Memory B cell (primary cell): ENCODE results near the gene CATSPERB.
"Not testable (repeated sequence)": the region's sequence is repeated elsewhere in the genome, so short reads cannot be mapped to it uniquely, and the experiment has no call there.

ENCODE experiments used
- ATAC-seq: fragments of 150-1000 bp; cut with Tn5 transposase; 2 replicates; pipeline ENCODE4 v1.10.0; 2021; ENCODE audit warnings: low read depth, mild to moderate bottlenecking, moderate library complexity
- DNase-seq, 2 donors: peaks; one replicate each; pipeline ENCODE4 v3.0.0; 2022; ENCODE audit warnings: low spot score in 2 of 2
- H3K27ac Mint-ChIP-seq: one replicate; pipeline ENCODE4 v1.8.0; 2022; ENCODE audit warnings: mild to moderate bottlenecking, moderate library complexity, mixed read lengths
- H3K27me3 Mint-ChIP-seq: one replicate; pipeline ENCODE4 v1.8.0; 2022; ENCODE audit warnings: mixed read lengths
- H3K36me3 Mint-ChIP-seq: one replicate; pipeline ENCODE4 v1.8.0; 2022; ENCODE audit warnings: mild to moderate bottlenecking, mixed read lengths
- H3K4me1 Mint-ChIP-seq: one replicate; pipeline ENCODE4 v1.8.0; 2022; ENCODE audit warnings: mixed read lengths
- H3K4me3 Mint-ChIP-seq: one replicate; pipeline ENCODE4 v1.8.0; 2022; ENCODE audit warnings: mild to moderate bottlenecking, moderate library complexity, mixed read lengths
- H3K9me3 Mint-ChIP-seq: one replicate; pipeline ENCODE4 v1.8.0; 2022; ENCODE audit warnings: mixed read lengths

CATSPERB gene

GRCh38 chr14:91716999-91717398 is 14.9 kb downstream of the CATSPERB start:
- no peak overlapping the region for H3K27ac Mint-ChIP-seq
- no peaks in the 10 kb centered on the region for H3K9me3 Mint-ChIP-seq
- H3K36me3 Mint-ChIP-seq = no peaks in the 10 kb centered on the region
- DNase-seq (no peak), ATAC-seq (no peak)
- no peaks in the 10 kb centered on the region for H3K4me1 Mint-ChIP-seq
- H3K27me3 Mint-ChIP-seq = peaks cover 4% of the 10 kb centered on the region
- H3K4me3 Mint-ChIP-seq = no peak overlapping the region

- H3K27ac Mint-ChIP-seq = no peak overlapping the region
- H3K9me3 Mint-ChIP-seq = no peaks in the 10 kb centered on the region
- DNase-seq (no peak), ATAC-seq (no peak)
- no peak overlapping the region for H3K4me3 Mint-ChIP-seq
- no peaks in the 10 kb centered on the region for H3K36me3 Mint-ChIP-seq
- H3K27me3 Mint-ChIP-seq = peaks cover 5% of the 10 kb centered on the region
- H3K4me1 Mint-ChIP-seq = no peaks in the 10 kb centered on the region
Measured at GRCh38 chr14:91714805-91715204, 17.1 kb downstream of the CATSPERB start.

DNA sequence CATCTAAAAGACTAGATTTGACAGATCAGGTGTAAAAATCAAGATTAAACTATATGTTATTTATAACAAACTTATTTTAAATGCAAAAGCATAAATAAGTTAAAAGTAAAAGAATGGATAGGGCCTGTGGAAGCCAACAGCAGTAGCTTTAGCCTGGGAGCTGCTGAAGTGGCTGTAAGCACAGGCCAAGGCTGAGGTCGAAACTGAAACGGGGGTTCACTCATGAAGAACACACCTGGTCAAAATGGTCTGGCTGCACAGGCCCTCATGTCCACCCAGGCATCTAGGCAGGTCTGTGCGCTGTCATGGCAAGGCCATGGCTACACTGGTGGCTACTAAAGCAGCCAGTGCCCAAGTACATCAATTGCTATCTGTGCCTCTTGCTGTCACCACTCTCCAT is 23.1 kb downstream of the CATSPERB start:
- ATAC-seq (no peak), DNase-seq (no peak)
- Mint-ChIP-seq H3K36me3 (no peaks in the 10 kb centered on the region), H3K9me3 (no peaks in the 10 kb centered on the region), H3K4me3 (no peak overlapping the region), H3K27me3 (peaks cover 4% of the 10 kb centered on the region), H3K27ac (no peak overlapping the region), H3K4me1 (peaks cover 2% of the 10 kb centered on the region)

DNA sequence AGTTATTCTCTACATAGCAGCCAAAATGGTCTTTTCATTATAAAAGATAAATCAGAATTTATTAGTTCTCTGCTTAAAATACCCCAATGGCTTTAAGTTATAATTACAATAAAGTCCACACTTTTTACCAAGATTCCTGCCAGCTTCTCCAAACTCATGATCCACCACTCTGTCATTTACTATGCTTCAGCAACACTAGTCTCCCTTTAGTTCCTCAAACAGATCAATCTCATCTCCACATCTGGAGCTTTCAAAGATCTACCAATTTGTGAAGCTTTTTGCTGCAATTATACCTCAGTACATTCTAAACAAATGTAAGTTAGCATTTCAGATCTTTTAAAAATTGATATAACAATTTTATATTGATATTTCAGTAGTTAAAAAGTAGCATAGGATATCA is 24.9 kb downstream of the CATSPERB start:
- H3K4me1 Mint-ChIP-seq = peaks cover 2% of the 10 kb centered on the region
- no peaks in the 10 kb centered on the region for H3K9me3 Mint-ChIP-seq
- H3K36me3 Mint-ChIP-seq = no peaks in the 10 kb centered on the region
- H3K4me3 Mint-ChIP-seq = no peak overlapping the region
- H3K27ac Mint-ChIP-seq = no peak overlapping the region
- DNase-seq (no peak), ATAC-seq (no peak)
- peaks cover 5% of the 10 kb centered on the region for H3K27me3 Mint-ChIP-seq

DNA sequence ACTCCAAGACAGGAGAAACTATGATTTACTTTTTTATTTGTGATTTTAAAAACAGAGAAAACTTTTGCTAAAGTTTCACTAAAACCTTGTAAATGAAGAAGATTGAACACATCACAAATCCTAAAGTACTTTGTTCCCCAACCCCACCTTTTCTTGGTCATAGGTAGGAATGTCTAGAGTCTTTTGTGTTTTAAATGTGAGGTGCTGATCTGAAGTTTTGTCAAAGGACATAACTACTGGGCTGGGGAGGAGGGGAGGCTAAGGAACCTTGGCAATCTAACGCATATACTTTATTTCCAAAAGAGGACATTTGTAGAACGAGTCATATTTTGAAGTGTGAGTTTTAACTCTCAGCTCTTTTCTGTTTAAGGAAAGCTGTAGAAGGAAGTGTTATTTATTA is 37.2 kb downstream of the CATSPERB start:
- peaks cover 15% of the 10 kb centered on the region for H3K9me3 Mint-ChIP-seq
- ATAC-seq (no peak), DNase-seq (no peak)
- peaks cover 11% of the 10 kb centered on the region for H3K27me3 Mint-ChIP-seq
- peaks cover 6% of the 10 kb centered on the region for H3K36me3 Mint-ChIP-seq
- no peaks in the 10 kb centered on the region for H3K4me1 Mint-ChIP-seq
- H3K4me3 Mint-ChIP-seq = no peak overlapping the region
- no peak overlapping the region for H3K27ac Mint-ChIP-seq

- Mint-ChIP-seq H3K9me3 (peaks cover 15% of the 10 kb centered on the region), H3K36me3 (peaks cover 6% of the 10 kb centered on the region), H3K27me3 (peaks cover 11% of the 10 kb centered on the region), H3K27ac (no peak overlapping the region), H3K4me3 (no peak overlapping the region), H3K4me1 (no peaks in the 10 kb centered on the region)
- ATAC-seq = no peak
- DNase-seq = no peak
Measured at GRCh38 chr14:91693346-91693745, 38.5 kb downstream of the CATSPERB start.

DNA sequence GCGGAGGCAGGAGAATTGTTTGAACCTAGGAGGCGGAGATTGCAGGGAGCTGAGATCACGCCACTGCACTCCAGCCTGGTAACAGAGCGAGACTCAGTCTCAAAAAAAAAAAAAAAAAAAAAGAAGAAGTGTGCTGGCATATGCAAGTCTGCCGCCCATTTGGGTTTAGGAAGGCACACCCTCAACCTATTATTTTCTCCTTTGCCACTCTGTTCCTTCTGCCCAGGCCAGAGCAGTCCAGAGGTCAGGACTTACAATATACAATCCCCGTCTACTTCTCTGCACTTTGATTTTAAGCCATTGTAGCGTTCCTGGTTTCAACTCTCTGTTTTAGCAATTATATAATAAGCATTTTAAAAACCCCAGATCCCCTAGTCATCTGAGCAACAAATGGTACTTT is 39.8 kb downstream of the CATSPERB start:
- Mint-ChIP-seq H3K36me3 (peaks cover 6% of the 10 kb centered on the region), H3K4me3 (no peak overlapping the region), H3K27ac (no peak overlapping the region)

DNA sequence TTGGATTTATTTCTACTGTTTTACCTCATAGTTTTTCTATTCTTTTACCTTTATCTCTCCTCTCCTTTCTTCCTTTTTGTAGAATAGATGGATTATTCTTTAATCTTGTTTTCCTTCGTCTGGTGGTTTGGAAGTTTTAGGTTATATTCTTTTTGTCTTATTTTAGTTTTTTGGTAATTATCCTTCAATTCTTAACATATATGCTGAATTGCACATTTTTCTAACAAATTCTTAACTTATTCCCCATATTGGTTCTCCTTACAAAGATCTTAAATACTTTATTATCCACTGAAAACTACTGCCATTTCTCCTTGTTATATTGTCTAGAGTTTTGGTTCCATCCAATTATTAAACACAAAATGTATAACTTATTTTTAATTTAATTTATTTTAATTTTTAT is 42.3 kb downstream of the CATSPERB start:
- DNase-seq = no peak
- Mint-ChIP-seq H3K27me3 (peaks cover 6% of the 10 kb centered on the region), H3K36me3 (peaks cover 5% of the 10 kb centered on the region), H3K9me3 (peaks cover 8% of the 10 kb centered on the region), H3K4me3 (no peak overlapping the region), H3K27ac (no peak overlapping the region), H3K4me1 (no peaks in the 10 kb centered on the region)
- ATAC-seq = no peak

More for the DNA sequence above, 39.8 kb downstream of the CATSPERB start:
- no peak for ATAC-seq
- peaks cover 11% of the 10 kb centered on the region for H3K27me3 Mint-ChIP-seq
- no peaks in the 10 kb centered on the region for H3K4me1 Mint-ChIP-seq
- peaks cover 9% of the 10 kb centered on the region for H3K9me3 Mint-ChIP-seq
- no peak for DNase-seq

DNA sequence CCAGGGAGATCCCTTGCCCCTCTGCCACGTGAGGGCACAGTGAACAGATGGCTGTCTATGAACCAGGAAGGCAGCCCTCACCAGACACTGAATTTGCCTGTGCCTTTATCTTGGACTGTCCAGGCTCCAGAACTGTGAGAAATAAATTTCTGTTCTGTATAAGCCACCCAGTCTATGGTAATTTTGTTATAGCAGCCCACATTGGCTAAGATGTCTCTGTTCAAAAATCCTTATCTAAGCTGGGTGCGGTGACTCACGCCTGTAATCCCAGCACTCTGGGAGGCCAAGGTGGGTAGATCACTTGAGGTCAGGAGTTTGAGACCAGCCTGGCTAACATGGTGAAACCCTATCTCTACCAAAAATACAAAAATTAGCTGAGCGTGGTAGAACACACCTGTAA is 44.5 kb downstream of the CATSPERB start:
- not testable (repeated sequence) for H3K27ac Mint-ChIP-seq, ATAC-seq, DNase-seq, H3K36me3 Mint-ChIP-seq, H3K9me3 Mint-ChIP-seq, H3K4me1 Mint-ChIP-seq, H3K4me3 Mint-ChIP-seq, H3K27me3 Mint-ChIP-seq

- Mint-ChIP-seq H3K4me1 (no peaks in the 10 kb centered on the region), H3K9me3 (peaks cover 4% of the 10 kb centered on the region), H3K4me3 (no peak overlapping the region), H3K27ac (no peak overlapping the region), H3K27me3 (peaks cover 2% of the 10 kb centered on the region), H3K36me3 (peaks cover 3% of the 10 kb centered on the region)
- DNase-seq (no peak), ATAC-seq (no peak)
Measured at GRCh38 chr14:91685600-91685999, 46.3 kb downstream of the CATSPERB start.

DNA sequence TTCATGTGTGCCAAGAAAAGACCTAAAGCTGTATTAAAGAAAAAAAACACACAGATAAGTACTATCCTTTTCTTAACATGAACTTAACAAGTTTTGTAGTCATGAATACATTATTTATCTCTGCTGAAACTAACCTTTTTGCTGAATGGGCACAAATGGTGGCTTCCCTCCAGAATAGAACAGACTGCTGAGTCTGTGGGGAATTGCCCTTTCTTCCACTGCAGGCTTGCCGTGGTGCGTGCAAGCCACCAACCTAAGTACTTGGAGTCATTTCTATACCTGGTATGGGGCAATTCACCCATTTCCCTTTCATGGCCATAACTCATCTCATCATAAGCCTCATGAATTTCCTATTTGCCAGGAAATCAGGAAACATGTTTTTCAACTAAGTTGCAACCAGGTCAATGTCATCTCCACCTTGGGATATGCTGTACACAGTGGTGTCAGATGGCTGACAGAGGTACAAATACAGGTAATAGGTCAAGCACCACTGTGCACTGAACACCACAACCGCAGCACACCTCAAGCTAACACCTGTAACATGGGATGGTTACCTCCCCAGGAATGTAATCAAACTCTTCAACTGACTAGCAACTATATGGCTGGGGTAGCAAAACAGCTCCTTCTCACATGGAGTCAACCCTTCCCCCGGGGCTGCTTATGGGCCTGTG is 49.9 kb downstream of the CATSPERB start:
- no peak for ATAC-seq
- H3K4me1 Mint-ChIP-seq = no peaks in the 10 kb centered on the region
- H3K9me3 Mint-ChIP-seq = peaks cover 3% of the 10 kb centered on the region
- DNase-seq = no peak
- no peak overlapping the region for H3K27ac Mint-ChIP-seq
- no peak overlapping the region for H3K4me3 Mint-ChIP-seq
- H3K36me3 Mint-ChIP-seq = peaks cover 2% of the 10 kb centered on the region
- peaks cover 2% of the 10 kb centered on the region for H3K27me3 Mint-ChIP-seq

- ATAC-seq (no peak), DNase-seq (no peak)
- Mint-ChIP-seq H3K36me3 (peaks cover 2% of the 10 kb centered on the region), H3K4me1 (no peaks in the 10 kb centered on the region), H3K27ac (no peak overlapping the region), H3K27me3 (peaks cover 2% of the 10 kb centered on the region), H3K9me3 (peaks cover 3% of the 10 kb centered on the region), H3K4me3 (no peak overlapping the region)
Measured at GRCh38 chr14:91681118-91681517, 50.8 kb downstream of the CATSPERB start.

- Mint-ChIP-seq H3K27me3 (peaks cover 7% of the 10 kb centered on the region), H3K27ac (no peak overlapping the region), H3K36me3 (peaks cover 2% of the 10 kb centered on the region)
Measured at GRCh38 chr14:91679273-91679672, 52.6 kb downstream of the CATSPERB start.

DNA sequence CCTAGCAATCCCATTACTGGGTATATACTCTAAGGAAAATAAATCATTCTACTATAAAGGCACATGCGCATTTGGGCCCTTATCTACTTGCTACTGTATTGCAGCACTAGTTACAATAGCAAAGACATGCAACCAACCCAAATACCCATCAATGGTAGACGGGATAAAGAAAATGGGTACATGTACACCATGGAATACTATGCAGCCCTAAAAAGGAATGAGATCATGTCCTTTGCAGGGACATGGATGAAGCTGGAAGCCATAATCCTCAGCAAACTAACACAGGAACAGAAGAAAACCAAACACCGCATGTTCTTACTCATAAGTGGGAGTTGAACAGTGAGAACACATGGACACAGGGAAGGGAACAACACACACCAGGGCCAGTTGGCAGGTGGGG is 54.2 kb downstream of the CATSPERB start:
- not testable (repeated sequence) for H3K27me3 Mint-ChIP-seq, H3K4me3 Mint-ChIP-seq, H3K27ac Mint-ChIP-seq, H3K9me3 Mint-ChIP-seq, DNase-seq, H3K36me3 Mint-ChIP-seq, ATAC-seq, H3K4me1 Mint-ChIP-seq

More at GRCh38 chr14:91679273-91679672, 52.6 kb downstream of the CATSPERB start:
- no peak for ATAC-seq
- Mint-ChIP-seq H3K9me3 (peaks cover 3% of the 10 kb centered on the region), H3K4me3 (no peak overlapping the region), H3K4me1 (no peaks in the 10 kb centered on the region)
- DNase-seq = no peak

DNA sequence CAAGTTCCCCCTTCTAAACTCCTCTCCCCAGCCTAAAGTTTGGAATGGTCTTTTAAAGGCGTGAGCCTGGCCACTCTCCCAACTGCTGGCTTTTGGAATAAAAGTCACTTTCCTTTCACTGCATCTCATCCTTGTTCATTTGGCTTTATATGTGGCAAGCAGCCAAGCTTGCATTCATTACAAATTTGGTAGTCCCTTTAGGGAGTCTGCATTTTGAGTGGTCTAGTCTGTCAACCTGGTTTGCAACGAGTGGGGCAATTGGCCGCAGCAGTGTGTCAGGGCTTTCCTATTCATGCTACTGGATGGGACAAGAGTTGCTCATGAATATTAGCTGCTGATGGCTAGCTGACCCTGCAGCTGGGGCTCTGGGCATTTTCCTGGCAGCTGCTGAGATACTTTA is 57.0 kb downstream of the CATSPERB start:
- DNase-seq (no peak), ATAC-seq (no peak)
- Mint-ChIP-seq H3K27ac (no peak overlapping the region), H3K4me1 (no peaks in the 10 kb centered on the region), H3K4me3 (no peak overlapping the region), H3K36me3 (peaks cover 2% of the 10 kb centered on the region), H3K27me3 (peaks cover 7% of the 10 kb centered on the region), H3K9me3 (peaks cover 3% of the 10 kb centered on the region)
